Mononuclear cell (primary cell): Measurements from ENCODE around the gene IFI35. TPM values are rescaled to one million over a fixed set of nuclear protein-coding genes. Genes with fewer than 3 reads are reported as not detected.
"Not testable (repeated sequence)": the region's sequence is repeated elsewhere in the genome, so short reads cannot be mapped to it uniquely, and the experiment has no call there.

Source experiments
- H3K27me3 ChIP-seq: 2 replicates; pipeline ENCODE4 v1.6.0; 2011; ENCODE audit warnings: low read length, control low read depth; ENCODE audit not compliant: insufficient read depth
- H3K4me1 ChIP-seq: 2 replicates; pipeline ENCODE4 v1.5.1; 2011; ENCODE audit warnings: mild to moderate bottlenecking, low read length, control low read depth; ENCODE audit not compliant: insufficient read depth
- H3K4me3 ChIP-seq: 2 replicates; pipeline ENCODE4 v1.5.1; 2011; ENCODE audit warnings: mild to moderate bottlenecking, low read length, moderate library complexity
- H3K9me3 ChIP-seq: 2 replicates; pipeline ENCODE4 v1.5.1; 2011; ENCODE audit warnings: low read depth, mild to moderate bottlenecking, control low read depth, low read length
- total RNA-seq: library from RNA; depleted of rRNA; stranded (reverse); fragments of >200 nt; gene quantifications from one replicate; pipeline ENCODE4 v1.2.3, GENCODE V29; 2012

Gene IFI35
- total RNA-seq, 1 donor = 9.6 TPM

DNA sequence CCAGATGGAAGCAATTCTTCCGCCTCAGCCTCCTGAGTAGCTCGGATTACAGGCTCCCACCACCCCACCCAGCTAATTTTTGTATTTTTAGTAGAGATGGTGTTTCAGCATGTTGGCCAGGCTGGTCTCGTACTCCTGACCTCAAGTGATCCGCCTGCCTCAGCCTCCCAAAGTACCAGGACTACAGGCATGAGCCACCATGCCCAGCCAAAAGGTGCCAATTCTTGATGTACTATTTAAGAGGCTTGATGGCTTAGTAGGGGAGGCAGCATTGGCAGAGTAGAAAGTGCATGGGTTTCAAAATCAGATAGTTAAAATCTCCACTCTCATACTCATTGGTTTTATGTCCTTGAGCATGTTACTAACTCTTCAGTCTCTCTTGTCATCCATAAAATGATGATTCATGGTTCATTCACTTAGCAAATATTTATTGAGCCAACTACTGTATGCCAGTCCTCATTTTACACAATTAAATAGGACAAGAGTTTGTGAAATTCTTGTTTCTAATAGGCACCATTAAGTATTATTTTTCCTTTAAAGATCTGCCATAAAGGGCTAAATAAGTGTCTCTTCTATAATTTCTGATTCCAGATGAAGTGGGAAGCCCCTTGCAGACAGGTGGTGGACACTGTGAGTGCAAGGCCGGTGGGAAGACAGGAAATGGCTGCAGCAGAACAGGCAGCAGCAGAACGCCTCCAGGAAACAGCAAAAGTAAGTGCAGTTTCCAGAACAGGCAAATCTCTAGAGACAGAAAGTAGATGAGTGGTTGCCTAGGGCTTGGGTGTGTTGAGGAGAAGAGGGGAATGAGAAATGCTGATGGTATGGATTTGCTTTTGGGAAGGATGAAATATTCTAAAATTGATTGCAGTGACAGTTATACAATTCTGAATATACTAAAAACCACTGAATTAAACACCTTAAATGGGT is 16.6 kb upstream of the IFI35 start:
- H3K4me1 ChIP-seq = peaks cover 19% of the 10 kb centered on the region
- no peaks in the 10 kb centered on the region for H3K27me3 ChIP-seq
- no peak overlapping the region for H3K4me3 ChIP-seq
- no peaks in the 10 kb centered on the region for H3K9me3 ChIP-seq

GRCh38 chr17:42991471-42991870 is 15.1 kb upstream of the IFI35 start:
- Histone ChIP-seq H3K27me3 (no peaks in the 10 kb centered on the region), H3K9me3 (no peaks in the 10 kb centered on the region), H3K4me3 (no peak overlapping the region), H3K4me1 (peaks cover 6% of the 10 kb centered on the region)

- Histone ChIP-seq H3K9me3 (no peaks in the 10 kb centered on the region), H3K4me1 (peaks cover 7% of the 10 kb centered on the region), H3K4me3 (no peak overlapping the region), H3K27me3 (no peaks in the 10 kb centered on the region)
Measured at GRCh38 chr17:42992872-42993271, 13.7 kb upstream of the IFI35 start.

- H3K4me1 ChIP-seq = peaks cover 11% of the 10 kb centered on the region
- H3K9me3 ChIP-seq, H3K4me3 ChIP-seq, H3K27me3 ChIP-seq: not testable (repeated sequence)
Measured at GRCh38 chr17:42993913-42994312, 12.7 kb upstream of the IFI35 start.

DNA sequence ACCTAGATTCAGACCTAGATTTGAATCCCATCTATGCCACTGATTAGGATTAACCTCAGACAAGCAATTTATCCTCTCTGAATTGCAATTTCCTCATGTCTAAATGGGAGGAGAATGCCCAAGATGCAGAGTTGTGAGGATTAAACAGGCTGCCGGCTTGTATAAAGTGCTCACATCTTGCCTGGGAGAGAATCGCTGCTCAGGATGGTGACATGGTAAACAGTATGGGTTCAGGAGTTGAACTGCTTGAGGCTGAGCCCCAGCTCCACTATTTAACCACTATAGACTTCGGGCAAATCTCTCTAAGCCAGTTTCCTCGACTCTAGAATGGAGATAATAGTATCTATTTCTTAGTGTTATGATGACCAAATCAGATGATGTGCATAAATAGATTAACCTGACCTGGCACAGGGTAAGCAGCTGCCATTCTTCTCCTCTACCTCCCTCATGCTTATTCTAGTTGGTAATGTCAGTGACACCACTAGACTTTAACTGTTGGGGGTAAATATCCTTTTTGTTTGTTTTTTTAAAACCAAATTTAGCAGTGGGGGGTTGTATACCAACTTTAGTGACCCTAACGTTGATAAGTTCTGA is 9.1 kb upstream of the IFI35 start:
- H3K9me3 ChIP-seq = no peaks in the 10 kb centered on the region
- peaks cover 45% of the 10 kb centered on the region for H3K4me1 ChIP-seq
- H3K4me3 ChIP-seq = peak overlapping the region; percentile 97
- no peaks in the 10 kb centered on the region for H3K27me3 ChIP-seq

DNA sequence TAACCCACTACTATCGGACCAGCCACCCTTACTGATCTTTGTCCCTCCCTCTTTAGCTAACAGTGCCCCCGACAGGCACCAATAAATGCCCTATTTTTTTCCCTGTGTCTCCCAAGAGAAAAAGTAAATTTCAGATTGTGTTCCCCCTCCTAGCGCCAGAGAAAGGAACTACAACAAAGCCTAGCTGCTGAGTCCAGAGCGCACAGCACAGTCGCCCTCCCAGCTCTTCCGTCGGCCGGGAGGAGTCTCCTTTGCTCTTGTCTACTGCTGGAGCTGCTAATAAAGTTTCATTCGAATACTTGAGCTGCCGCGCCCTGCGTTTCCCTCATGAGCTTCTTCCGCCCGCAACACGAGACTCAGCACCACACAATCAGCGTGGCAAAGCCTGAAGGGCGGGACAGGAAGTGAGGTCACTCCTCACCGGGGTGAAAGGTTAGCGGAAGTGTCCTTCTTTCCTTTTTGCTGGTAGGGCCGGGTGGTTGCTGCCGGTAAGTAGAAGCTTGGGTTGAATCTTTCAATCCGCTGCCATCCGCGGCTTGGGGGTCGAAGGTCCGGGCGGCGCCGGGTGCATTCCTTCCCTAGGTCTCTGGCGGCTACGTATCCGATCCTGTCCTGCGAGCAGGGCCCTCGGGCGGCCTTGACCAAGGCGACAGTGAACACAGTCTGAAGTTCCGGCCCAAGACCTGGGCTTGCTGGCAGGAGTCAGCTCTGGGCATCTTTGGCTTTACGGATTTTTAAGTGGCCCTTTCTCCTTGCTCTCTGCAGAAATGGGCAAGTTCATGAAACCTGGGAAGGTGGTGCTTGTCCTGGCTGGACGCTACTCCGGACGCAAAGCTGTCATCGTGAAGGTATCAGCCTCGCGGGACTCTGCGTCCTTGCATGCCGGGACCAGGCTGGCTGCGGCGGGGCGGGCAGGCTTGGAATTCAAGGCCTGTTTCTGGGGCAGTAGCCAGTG is 8.3 kb upstream of the IFI35 start, which contains the start of gene RPL27:
RPL27 (plus strand) TSS at position 436 of the 955 bp plus-strand sequence; CDS start at position 768, 332 bp downstream.
- H3K4me1 ChIP-seq = peaks cover 47% of the 10 kb centered on the region
- no peaks in the 10 kb centered on the region for H3K9me3 ChIP-seq
- H3K4me3 ChIP-seq = peak within 1 kb of the TSS; percentile 97
- no peaks in the 10 kb centered on the region for H3K27me3 ChIP-seq

- Histone ChIP-seq H3K4me1 (peaks cover 47% of the 10 kb centered on the region), H3K9me3 (no peaks in the 10 kb centered on the region), H3K4me3 (peak overlapping the region; percentile 97), H3K27me3 (no peaks in the 10 kb centered on the region)
Measured at GRCh38 chr17:42999003-42999525, 7.5 kb upstream of the IFI35 start.

GRCh38 chr17:43000894-43001293 is 5.7 kb upstream of the IFI35 start:
- peaks cover 47% of the 10 kb centered on the region for H3K4me1 ChIP-seq
- not testable (repeated sequence) for H3K4me3 ChIP-seq, H3K27me3 ChIP-seq, H3K9me3 ChIP-seq

GRCh38 chr17:43003542-43004172 is 2.9 kb upstream of the IFI35 start:
- H3K9me3 ChIP-seq = no peaks in the 10 kb centered on the region
- peaks cover 60% of the 10 kb centered on the region for H3K4me1 ChIP-seq
- H3K27me3 ChIP-seq = no peaks in the 10 kb centered on the region
- H3K4me3 ChIP-seq = no peak overlapping the region

- no peak overlapping the region for H3K4me3 ChIP-seq
- H3K9me3 ChIP-seq = no peaks in the 10 kb centered on the region
- H3K27me3 ChIP-seq = no peaks in the 10 kb centered on the region
- H3K4me1 ChIP-seq = peaks cover 36% of the 10 kb centered on the region
Measured at GRCh38 chr17:43010667-43011308, 4.2 kb downstream of the IFI35 start.

DNA sequence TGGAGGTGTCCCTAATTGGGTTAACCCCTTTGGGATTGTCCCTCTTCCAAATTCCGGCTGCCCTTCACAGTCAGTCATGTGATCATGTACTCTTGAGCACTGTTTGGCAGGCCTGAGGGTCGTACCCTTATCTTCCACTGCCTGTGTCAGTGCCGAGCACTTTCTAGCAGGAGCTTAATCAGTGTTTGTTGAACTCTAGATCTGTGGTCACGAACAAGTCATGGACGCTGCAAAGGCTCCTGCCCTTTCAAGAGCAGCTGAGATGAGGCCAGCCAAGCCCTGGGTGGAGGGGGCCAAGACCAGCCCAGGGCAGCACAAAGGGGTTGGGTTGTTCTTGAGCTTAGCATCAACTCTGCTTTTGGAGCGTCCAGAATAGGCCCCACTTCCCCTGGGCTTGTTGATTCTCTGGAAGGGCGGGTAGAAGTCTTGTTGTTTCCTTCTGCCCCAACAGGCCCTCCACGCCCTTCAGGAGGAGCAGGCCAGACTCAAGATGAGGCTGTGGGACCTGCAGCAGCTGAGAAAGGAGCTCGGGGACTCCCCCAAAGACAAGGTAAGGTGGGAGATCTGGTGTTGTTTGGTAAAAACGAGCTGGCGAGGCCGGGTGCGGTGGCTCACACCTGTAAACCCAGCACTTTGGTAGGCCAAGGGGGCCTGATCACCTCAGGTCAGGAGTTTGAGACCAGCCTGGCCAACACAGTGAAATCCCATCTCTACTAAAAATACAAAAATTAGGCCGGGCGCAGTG is 5.3 kb downstream of the IFI35 start:
- Histone ChIP-seq H3K27me3 (no peaks in the 10 kb centered on the region), H3K9me3 (no peaks in the 10 kb centered on the region), H3K4me3 (no peak overlapping the region), H3K4me1 (peaks cover 30% of the 10 kb centered on the region)

DNA sequence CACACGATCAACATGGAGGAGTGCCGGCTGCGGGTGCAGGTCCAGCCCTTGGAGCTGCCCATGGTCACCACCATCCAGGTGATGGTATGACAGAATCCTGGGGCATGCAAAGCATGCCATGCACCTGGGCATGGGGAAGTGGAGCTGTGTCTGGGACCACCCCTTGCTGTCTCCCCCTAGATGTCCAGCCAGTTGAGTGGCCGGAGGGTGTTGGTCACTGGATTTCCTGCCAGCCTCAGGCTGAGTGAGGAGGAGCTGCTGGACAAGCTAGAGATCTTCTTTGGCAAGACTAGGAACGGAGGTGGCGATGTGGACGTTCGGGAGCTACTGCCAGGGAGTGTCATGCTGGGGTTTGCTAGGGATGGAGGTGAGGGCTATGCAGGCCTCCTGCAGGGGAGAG is 6.7 kb downstream of the IFI35 start:
- Histone ChIP-seq H3K4me3 (no peak overlapping the region), H3K4me1 (peaks cover 21% of the 10 kb centered on the region), H3K9me3 (no peaks in the 10 kb centered on the region)

DNA sequence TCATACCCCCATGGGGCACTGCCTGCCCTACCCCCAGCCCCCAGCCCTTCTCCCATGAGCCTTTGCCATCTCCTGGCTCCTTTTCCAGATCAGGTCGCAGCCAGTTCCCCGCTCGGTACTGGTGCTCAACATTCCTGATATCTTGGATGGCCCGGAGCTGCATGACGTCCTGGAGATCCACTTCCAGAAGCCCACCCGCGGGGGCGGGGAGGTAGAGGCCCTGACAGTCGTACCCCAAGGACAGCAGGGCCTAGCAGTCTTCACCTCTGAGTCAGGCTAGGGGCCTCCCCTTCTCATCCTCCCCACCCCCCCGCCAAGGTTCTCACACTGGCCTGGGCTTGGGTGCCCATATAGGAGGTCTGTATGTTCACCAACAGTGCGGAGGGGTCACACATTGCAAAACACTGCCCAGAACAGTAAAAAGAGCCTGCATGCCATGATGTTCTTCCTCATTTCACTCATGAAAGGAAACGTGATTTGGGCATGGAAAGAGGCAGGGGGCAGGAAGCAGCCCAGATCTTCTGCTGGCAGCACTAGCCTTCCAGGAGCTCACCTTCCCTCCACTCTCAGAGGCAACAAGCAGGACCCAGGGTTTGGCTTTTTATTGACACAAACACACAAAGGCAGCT is 7.5 kb downstream of the IFI35 start:
- no peaks in the 10 kb centered on the region for H3K27me3 ChIP-seq

More for the DNA sequence above, 6.7 kb downstream of the IFI35 start:
- no peaks in the 10 kb centered on the region for H3K27me3 ChIP-seq

More for the DNA sequence above, 7.5 kb downstream of the IFI35 start:
- Histone ChIP-seq H3K4me3 (no peak overlapping the region), H3K4me1 (peaks cover 21% of the 10 kb centered on the region), H3K9me3 (no peaks in the 10 kb centered on the region)
